Stimulated activated CD8-positive, alpha-beta memory T cell treated with anti-CD3 and anti-CD28 coated beads, Interleukin-2, amount 100 ng/mL, for 48 hours (primary cell): ENCODE data around the gene EFNB2.

ENCODE experiments used
- DNase-seq, 2 donors: peaks; one replicate each; pipeline ENCODE4 v3.0.0-alpha.2; 2020; ENCODE audit warnings: low read depth in 2 of 2

EFNB2 gene

DNA sequence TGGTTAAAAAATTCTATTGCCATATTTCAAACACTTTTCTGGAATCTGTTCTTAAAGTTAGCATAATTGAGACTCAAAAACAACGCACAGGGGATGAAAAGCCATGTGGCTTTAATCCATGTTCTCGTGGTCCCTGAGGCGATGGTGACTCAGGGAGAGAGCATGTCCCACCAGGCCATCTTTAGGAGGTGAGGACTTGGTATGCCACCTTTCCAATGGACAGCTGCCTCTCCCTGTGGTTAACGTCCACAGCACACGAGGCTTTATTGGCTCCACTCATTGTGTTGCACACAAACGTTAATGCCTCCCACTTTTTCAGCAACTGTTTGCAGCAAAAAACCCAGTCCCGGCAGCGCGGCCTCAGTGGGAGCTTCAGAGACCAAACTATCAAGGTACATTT, 51.4 kb downstream of the EFNB2 start:
- no peak for DNase-seq

DNA sequence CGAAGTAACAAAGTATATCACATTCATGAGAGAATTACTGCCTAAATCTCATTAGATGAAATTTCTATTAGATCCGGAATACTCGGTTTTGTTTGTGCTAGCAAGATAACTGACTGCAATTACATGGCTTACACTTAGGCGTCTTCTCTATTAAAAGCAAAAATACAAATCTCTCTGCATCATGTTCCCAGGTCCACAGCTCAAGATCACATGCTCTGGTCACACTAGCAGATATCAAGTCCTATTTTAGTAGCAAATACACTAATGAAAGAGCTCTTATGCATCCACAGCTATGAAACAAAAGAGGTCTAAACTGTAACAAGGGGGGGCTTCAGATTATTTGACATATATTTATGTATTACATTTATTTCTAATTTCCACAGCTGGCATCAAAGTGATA, 53.5 kb downstream of the EFNB2 start:
- DNase-seq = no peak

- DNase-seq = no peak
Observed at GRCh38 chr13:106480351-106480910, 55.0 kb downstream of the EFNB2 start.

- DNase-seq = no peak
Observed at GRCh38 chr13:106479929-106480328, 55.5 kb downstream of the EFNB2 start.

DNA sequence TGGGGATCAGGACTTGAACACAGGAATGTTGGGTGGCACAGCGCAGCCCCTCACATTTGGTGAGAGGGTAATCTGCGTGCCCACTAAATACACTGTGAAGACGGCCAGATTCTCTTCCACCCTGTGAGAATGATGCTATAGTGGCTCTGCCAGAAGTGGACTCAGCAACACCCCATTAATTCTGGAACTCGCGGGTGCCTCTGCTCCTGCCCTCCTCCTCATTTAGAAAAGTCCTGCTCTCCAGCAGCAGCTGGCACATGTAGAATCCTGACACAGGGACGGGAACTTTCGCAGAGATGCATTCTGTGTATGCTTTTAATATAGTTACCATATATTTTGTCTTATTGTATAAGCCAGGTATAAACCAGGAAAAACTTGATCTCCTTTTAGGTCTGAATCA, 57.3 kb downstream of the EFNB2 start:
- no peak for DNase-seq

DNA sequence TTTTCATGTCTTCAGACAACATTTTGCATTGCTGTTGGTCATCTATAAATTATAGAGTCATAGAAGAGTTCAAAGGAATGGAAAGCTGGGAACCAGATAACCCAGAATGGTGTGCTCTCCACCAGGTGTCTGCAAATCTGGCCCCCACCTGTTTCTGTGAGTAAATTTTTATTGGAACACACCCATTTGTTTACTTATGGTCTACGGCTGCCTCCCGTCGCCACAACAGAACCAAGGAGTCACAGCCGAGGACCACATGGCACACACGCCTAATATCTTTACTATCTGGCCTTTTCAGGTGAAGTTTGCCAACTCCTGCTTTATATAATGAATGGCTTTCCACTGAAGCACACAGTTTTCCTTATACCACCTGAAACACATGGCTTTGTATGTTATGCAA, 58.2 kb downstream of the EFNB2 start:
- no peak for DNase-seq

- no peak for DNase-seq
Observed at GRCh38 chr13:106475852-106476251, 59.6 kb downstream of the EFNB2 start.

DNA sequence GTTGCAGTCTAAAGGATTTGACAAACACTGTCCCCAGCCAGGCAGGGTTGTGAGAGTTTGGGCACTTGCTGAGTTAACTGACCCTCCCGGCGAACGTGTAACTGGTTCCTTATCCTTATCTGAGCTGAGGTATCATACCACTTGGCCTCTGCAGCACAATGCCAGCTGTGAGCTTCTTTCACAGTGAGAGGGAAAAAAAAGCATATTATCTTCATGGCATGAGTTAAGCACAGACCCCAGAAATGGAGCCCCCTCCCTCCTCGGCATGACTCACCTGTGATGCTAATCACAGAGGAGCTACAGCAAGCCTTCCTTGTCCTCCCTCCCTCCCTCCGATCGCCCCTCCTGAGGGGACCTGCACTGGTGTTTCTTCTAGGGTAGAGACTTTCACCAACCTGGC, 60.5 kb downstream of the EFNB2 start:
- DNase-seq = no peak

- DNase-seq = no peak
Observed at GRCh38 chr13:106473154-106473553, 62.3 kb downstream of the EFNB2 start.

- DNase-seq = no peak
Observed at GRCh38 chr13:106472621-106473020, 62.8 kb downstream of the EFNB2 start.

- no peak for DNase-seq
Observed at GRCh38 chr13:106471957-106472543, 63.4 kb downstream of the EFNB2 start.

DNA sequence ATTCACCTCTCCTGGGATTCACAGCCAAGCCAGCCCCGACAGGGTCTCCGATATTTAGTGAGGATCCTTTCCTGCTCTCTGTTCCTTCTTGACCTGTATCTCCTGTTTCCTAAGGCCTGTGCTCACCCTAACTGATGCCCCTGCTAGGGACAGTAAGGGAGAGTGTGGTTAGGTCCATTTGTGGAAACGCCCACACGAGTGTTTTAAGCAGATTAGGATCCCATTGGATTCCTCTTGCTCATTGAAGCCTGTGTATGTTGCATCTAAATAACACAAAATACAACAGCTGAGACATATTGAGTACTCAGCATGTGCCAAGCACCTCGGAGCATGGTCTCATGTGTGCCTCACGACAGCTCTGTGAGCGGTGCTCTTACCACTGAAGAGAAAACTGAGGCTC, 64.9 kb downstream of the EFNB2 start:
- no peak for DNase-seq

- DNase-seq = no peak
Observed at GRCh38 chr13:106468744-106469590, 66.5 kb downstream of the EFNB2 start.

- no peak for DNase-seq
Observed at GRCh38 chr13:106468207-106468606, 67.3 kb downstream of the EFNB2 start.

- no peak for DNase-seq
Observed at GRCh38 chr13:106467427-106468122, 67.9 kb downstream of the EFNB2 start.

DNA sequence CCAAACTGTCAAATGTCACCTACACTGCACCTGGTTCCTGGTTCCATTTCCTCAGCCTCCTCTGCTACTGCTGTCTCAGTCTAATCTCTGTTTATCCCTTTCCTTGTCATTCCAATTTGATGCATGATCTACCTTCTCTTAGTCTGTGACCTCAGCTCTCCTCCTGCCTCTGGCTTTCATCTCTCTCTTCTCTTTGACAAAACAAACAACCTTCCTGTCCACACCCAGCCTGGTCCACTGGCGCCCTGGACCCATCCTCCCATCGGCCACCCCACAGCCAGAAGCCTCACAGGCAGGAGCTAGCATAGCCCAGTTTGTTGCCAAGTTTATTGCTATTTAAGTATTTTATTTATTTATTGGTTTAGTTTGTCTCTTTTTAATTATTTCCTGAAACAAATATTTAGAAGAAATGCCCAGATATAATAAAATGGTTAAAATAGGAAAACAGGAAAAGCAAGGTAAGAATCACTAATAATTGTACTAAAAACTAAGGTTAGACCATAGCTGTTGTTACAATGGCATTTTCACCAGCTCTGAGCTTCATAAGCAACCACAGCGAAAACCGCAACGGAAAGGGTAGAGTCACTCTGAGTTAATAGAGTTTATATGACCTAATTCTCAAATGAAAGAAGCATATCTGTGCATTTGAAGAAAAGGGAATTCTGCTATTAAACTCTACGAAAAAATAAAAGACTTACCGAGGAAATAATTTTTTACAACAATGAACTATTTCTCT, 68.6 kb downstream of the EFNB2 start:
- DNase-seq = no peak

DNA sequence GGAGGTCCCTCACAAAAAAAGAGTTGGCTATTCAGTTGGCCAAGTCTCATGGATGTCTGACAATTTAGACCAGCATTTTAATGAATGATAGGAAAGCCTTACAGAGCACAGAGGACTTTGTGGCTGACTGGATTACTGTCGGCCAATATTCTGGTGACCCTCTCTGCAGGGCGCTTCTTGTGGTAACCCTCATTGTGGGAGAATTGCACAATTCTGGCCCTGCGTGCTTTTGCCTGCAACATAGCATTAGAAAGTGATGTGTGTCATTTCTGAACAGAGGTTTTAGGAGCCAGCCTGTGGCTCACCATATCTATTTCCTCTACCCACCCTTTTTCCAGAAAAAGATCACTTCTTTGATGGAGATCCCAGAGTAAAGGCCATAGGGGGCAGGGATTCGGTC, 71.4 kb downstream of the EFNB2 start:
- DNase-seq = no peak

DNA sequence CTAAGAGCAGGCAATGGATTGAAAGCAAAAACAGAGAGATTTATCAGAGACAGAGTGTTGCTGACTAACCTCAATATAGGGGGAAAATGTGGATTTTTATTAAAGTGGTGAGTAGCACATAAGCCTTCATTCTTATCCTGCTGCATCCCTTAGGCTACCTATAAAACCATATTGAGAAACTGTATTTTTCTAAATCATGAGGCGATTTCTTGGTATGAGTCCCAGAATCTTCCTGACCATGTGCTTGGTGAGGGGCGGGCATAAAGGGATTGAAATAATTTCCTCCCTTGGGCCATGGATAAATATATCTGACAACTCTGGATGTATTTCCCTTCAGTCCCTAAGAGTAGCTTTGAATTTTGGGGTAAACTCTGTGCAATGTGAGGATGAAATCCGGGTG, 72.8 kb downstream of the EFNB2 start:
- DNase-seq = no peak

DNA sequence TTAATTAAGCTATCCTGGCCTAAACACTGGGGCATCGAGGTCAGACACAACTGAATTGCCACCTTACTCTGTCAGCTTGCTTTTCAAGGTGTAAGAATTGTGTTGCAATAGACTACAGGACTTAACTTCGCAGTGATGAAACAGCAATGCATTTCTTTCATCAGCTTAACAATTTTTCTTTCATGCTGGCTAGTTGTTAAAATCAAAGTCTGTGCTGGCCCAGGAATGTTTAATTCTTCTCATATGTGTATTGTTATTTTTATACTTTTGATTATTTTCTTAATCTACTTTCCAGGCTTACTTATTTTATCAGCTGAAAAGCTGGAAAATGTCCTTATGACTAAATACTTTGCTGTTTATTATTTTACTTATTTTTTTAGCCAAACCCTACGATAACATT, 79.7 kb downstream of the EFNB2 start:
- DNase-seq = no peak

- DNase-seq = no peak
Observed at GRCh38 chr13:106455190-106455589, 80.3 kb downstream of the EFNB2 start.

- no peak for DNase-seq
Observed at GRCh38 chr13:106453101-106453500, 82.4 kb downstream of the EFNB2 start.

- no peak for DNase-seq
Observed at GRCh38 chr13:106450991-106451390, 84.5 kb downstream of the EFNB2 start.
